Lower lobe of right lung (tissue), 2 donors: ENCODE measurements around the gene FBXW11. TPM values are rescaled to one million over a fixed set of nuclear protein-coding genes. Genes with fewer than 3 reads are reported as not detected.

ENCODE experiments used
- ATAC-seq, 2 donors: fragments of 200-7000 bp; cut with Tn5 transposase; one replicate each; pipeline ENCODE4 v1.9.1; 2020 to 2022; ENCODE audit warnings: mild to moderate bottlenecking in 2 of 2, moderate library complexity in 2 of 2
- DNase-seq: peaks from one replicate; pipeline ENCODE4 v3.0.0-alpha.2; 2020
- H3K27ac ChIP-seq: fragments of 200-600 bp; one replicate; pipeline ENCODE4 v1.8.0; 2022
- H3K27me3 ChIP-seq: fragments of 200-600 bp; one replicate; pipeline ENCODE4 v1.8.0; 2022; ENCODE audit warnings: low read depth
- H3K36me3 ChIP-seq: fragments of 200-600 bp; one replicate; pipeline ENCODE4 v1.8.0; 2022; ENCODE audit warnings: mild to moderate bottlenecking
- H3K4me1 ChIP-seq: fragments of 200-600 bp; one replicate; pipeline ENCODE4 v1.8.0; 2022
- H3K4me3 ChIP-seq: fragments of 200-600 bp; one replicate; pipeline ENCODE4 v1.8.0; 2022; ENCODE audit warnings: mild to moderate bottlenecking
- H3K9me3 ChIP-seq: fragments of 200-600 bp; one replicate; pipeline ENCODE4 v1.8.0; 2022
- intact Hi-C: fragments of 100-400 bp; cut with DNase I; formaldehyde crosslinking; loops from one replicate; pipeline ENCODE4 v1.11.0; 2022
- total RNA-seq: library from RNA; stranded (reverse); fragmentation: NEBNext Ultra II Directional; extraction: Animal tissue kit (Norgen Biotek cat#: 25700); gene quantifications from one replicate; pipeline ENCODE4 v1.2.1, GENCODE V29; 2021
- TF ChIP-seq, protein P1 (sequence below): fragments of 200-600 bp; IDR thresholded peaks from one replicate; pipeline ENCODE4 v1.8.0; 2022; ENCODE audit warnings: antibody characterized with exemption, mild to moderate bottlenecking
- donor health status: DM: no; HTN: yes; CAD: no; lungs with severe emphysema.

The FBXW11 gene
- total RNA-seq, 1 donor from 2014 or later: 52.8 TPM

DNA sequence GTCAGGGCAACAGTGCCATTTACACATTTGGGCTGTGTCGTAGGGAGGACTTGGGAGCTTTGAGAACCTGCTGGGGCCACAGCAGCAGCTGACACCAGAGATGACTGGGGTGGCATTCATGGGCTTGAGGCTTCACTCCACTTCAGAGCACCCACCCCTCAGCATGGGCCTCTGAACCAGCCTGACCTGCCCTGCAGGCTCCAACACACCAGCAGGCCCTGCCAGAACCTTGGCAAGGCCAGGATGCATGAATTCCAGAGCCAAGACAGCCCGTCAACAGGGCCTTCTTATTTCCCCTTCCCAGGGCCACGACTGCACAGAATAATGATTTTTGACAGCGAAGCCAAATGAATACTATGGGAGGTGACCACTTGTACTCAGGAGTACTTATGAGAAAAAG is 143.8 kb downstream of the FBXW11 start:
- TF ChIP-seq, protein P1, sequence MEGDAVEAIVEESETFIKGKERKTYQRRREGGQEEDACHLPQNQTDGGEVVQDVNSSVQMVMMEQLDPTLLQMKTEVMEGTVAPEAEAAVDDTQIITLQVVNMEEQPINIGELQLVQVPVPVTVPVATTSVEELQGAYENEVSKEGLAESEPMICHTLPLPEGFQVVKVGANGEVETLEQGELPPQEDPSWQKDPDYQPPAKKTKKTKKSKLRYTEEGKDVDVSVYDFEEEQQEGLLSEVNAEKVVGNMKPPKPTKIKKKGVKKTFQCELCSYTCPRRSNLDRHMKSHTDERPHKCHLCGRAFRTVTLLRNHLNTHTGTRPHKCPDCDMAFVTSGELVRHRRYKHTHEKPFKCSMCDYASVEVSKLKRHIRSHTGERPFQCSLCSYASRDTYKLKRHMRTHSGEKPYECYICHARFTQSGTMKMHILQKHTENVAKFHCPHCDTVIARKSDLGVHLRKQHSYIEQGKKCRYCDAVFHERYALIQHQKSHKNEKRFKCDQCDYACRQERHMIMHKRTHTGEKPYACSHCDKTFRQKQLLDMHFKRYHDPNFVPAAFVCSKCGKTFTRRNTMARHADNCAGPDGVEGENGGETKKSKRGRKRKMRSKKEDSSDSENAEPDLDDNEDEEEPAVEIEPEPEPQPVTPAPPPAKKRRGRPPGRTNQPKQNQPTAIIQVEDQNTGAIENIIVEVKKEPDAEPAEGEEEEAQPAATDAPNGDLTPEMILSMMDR: no peak
- intact Hi-C loops: no loop called here

DNA sequence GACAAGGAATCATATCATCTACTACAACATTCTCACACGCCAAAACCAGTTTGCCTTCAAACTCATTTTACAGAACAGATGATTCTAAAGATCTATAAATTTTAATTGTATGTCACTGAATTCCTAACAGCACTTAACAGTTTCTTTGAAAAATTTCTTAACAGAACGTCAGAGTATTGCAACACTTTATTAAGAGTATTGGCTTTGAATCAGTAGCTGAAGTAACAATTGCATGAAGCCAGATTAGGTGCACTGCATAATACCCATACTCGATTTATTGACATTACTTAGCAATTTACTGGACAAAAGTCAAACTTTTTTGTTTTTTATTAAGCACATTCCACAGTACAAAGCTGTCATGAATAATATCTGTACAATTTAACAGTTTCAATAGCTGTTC is 145.1 kb downstream of the FBXW11 start:
- peaks cover 7% of the 10 kb centered on the region for H3K4me1 ChIP-seq
- H3K4me3 ChIP-seq: no peak overlapping the region
- TF ChIP-seq, protein P1: no peak
- H3K36me3 ChIP-seq: peaks cover 33% of the 10 kb centered on the region
- no peaks in the 10 kb centered on the region for H3K27me3 ChIP-seq
- intact Hi-C loops: no loop called here
- no peak for DNase-seq
- peak in 1 of 2 donors; percentile 34 for ATAC-seq
- no peaks in the 10 kb centered on the region for H3K9me3 ChIP-seq
- no peak overlapping the region for H3K27ac ChIP-seq

More for the DNA sequence above, 143.8 kb downstream of the FBXW11 start:
- Histone ChIP-seq H3K36me3 (peaks cover 46% of the 10 kb centered on the region), H3K9me3 (no peaks in the 10 kb centered on the region), H3K4me3 (no peak overlapping the region), H3K27ac (no peak overlapping the region), H3K27me3 (no peaks in the 10 kb centered on the region), H3K4me1 (peaks cover 7% of the 10 kb centered on the region)
- DNase-seq (no peak), ATAC-seq (no peak)

DNA sequence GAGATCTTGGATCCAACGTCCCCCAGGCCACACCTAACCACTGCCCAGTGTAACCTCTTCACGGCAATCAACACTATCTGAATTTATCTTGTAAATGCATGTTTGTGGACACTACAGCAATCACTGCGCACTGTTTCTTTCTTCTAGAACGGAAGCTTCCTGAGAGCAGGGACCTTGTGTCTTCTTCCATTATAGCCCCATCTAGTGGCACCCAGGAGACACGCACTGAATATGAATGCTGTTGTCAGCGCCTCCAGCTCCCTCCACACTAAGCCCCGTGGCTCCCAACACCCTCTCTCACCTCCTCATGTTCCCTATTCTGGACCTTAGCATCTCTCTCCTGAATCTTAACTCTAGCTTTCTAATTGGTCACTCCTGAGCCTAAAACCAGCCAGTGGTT is 148.1 kb downstream of the FBXW11 start:
- intact Hi-C loops: no loop called here
- H3K4me3 ChIP-seq: no peak overlapping the region
- H3K27ac ChIP-seq: no peak overlapping the region

DNA sequence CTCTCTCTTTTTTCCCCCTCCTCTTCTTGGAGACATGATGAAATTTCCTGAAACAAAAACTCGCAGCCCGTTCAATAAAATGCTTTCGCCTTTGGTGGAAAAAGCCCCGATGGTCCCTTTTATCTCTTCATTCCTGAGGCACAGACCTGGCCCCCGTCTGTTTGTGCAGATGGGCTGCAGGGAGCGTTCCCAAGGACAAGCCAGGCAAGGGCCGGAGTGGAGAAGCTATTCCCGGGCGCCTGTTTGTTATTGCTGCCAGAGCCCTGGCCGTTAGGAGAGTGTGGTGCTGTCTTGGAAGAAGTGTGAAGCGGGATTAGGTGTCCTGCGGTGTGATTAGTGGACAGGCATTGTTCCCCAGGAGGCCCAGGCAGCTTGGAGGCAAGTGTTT is 149.0 kb downstream of the FBXW11 start:
- peaks cover 7% of the 10 kb centered on the region for H3K4me1 ChIP-seq
- H3K4me3 ChIP-seq: no peak overlapping the region
- H3K9me3 ChIP-seq: no peaks in the 10 kb centered on the region
- TF ChIP-seq, protein P1: no peak
- H3K27ac ChIP-seq: no peak overlapping the region
- H3K36me3 ChIP-seq: peaks cover 8% of the 10 kb centered on the region
- ATAC-seq (no peak), DNase-seq (no peak)
- no peaks in the 10 kb centered on the region for H3K27me3 ChIP-seq
- intact Hi-C loops: no loop called here

More for the DNA sequence above, 148.1 kb downstream of the FBXW11 start:
- Histone ChIP-seq H3K36me3 (peaks cover 16% of the 10 kb centered on the region), H3K9me3 (no peaks in the 10 kb centered on the region), H3K27me3 (no peaks in the 10 kb centered on the region), H3K4me1 (peaks cover 7% of the 10 kb centered on the region)
- no peak for DNase-seq
- ATAC-seq: peak; percentile 20 to 22
- TF ChIP-seq, protein P1: peak; percentile 25

DNA sequence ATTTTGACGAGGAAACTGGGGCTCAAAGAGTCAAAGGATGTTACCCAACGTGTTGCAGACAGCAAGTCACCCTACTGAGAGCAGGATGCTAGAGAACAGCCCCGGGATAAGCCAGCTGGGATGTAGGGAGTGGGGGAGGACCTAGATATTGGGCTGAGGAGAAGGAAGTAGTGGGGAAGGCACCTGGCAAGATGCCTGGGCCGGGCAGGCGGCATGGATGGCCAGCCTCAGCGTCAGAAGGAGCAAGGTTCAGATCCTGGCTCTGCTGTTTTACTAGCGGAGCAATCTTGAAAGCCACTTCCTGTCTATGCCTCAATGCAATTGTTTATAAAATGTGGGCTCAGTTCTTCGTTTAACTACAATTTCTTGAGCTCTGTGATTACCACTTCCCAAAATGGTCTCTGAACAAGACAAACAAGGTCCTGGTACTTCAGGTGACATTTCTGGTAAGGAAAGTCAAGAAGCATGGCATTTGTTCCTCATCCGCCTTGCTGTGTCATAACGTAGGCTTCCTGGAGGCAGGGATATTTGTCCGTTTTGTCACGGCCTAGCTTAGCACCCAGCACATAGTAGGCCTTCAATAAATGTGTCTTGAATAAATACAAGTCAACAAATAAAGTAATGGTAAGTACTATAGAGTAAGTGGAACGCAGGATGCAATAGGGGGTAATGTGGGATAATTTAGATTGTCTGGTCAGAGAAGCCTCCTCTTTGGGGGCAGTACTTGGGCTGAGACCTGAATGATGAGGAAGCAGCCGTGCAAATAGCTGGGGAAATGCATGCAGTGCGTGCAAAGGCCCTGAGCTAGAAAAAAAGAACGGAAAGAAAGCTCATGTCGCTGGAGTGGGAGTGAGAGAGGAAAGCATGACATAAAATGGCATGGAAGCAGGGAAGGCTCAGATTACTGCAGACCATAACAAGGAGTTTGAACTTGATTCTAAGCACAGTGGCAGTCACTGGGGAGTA is 150.4 kb downstream of the FBXW11 start:
- Histone ChIP-seq H3K27me3 (no peaks in the 10 kb centered on the region), H3K27ac (no peak overlapping the region), H3K4me1 (no peaks in the 10 kb centered on the region), H3K9me3 (no peaks in the 10 kb centered on the region), H3K4me3 (no peak overlapping the region), H3K36me3 (peaks cover 4% of the 10 kb centered on the region)
- intact Hi-C loops: no loop called here
- TF ChIP-seq, protein P1: no peak
- no peak for ATAC-seq
- DNase-seq: no peak
